ENCODE measurements around the gene WDFY4.

Gene WDFY4

DNA sequence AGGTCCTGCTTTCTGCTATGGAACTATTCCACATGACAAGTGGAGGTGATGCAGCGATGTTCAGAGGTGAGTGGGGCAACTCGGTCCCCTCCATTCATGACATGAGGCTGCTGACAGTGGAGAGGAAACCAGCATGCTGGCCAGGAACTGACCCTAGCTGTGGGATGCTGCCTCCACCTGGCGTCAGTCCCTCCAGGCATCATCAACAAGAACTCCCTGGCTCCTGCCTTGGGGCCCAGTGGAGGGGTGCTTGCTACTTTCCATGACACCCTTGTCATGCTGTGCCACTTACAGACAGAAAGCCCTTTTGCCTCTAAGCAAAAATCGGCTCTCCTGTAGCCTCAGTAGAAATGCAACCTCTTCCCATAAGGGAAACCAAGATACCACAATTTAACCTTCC lies 136.4 kb downstream of the WDFY4 start:
- no peak overlapping the region for H3K23ac ChIP-seq (ENCODE audit: low read depth, low read length, poor library complexity)
- H2BK12ac ChIP-seq (ENCODE audit: low read length): no peak overlapping the region

DNA sequence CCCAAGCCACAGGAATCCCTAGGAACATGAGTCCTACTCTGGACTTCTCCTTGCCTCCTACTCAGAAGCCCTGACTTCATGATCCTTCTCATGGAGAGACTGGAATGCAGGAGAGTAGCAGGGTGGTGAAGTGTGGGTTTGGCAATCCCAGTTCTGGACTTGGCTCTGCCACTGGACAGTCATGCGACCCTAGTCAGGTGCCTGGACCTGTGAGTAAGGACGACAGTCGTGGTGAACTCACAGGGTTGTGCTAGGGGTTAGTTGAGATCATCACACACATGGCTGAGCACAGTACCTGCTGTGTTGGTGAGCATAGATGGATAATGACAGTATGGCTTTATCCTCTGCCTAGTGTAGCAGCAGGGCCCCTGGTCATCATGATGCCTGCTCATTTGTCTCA lies 137.0 kb downstream of the WDFY4 start:
- Histone ChIP-seq H2BK12ac (ENCODE audit: low read length) (no peak overlapping the region), H3K79me1 (ENCODE audit: low read depth, low read length) (no peaks in the 10 kb centered on the region), H3K4ac (ENCODE audit: low read length) (no peak overlapping the region), H3K18ac (ENCODE audit: low read length) (no peak overlapping the region), H3K27ac (replicated peaks; ENCODE audit: low read length) (no peak overlapping the region), H4K91ac (ENCODE audit: low read depth, low read length, poor library complexity) (no peak overlapping the region), H3K36me3 (replicated peaks in 1 of 2; ENCODE audit: control insufficient read depth in 2 of 2, insufficient read depth in 2 of 2, low read length in 2 of 2) (no peaks in the 10 kb centered on the region), H3K4me3 (ENCODE audit: low read length in 2 of 2) (peak overlapping the region in 1 of 2 donors; percentile 14), H3K27me3 (ENCODE audit: control insufficient read depth in 3 of 3, insufficient read depth in 3 of 3, low read depth in 1 of 3, low read length in 3 of 3) (no peaks in the 10 kb centered on the region), H4K8ac (ENCODE audit: low read depth, low read length) (no peak overlapping the region), H2BK5ac (ENCODE audit: low read length) (no peak overlapping the region), H2AK5ac (ENCODE audit: low read depth, low read length) (no peak overlapping the region), H2BK120ac (ENCODE audit: low read depth, low read length) (no peak overlapping the region), H3K14ac (ENCODE audit: low read length) (no peak overlapping the region), H3K4me1 (ENCODE audit: control insufficient read depth in 2 of 2, insufficient read depth in 1 of 2, low read depth in 1 of 2, low read length in 2 of 2) (no peaks in the 10 kb centered on the region), H3K4me2 (ENCODE audit: insufficient read depth, low read length, poor library complexity, severe bottlenecking) (no peak overlapping the region), H3K9me3 (replicated peaks in 1 of 2; ENCODE audit: control insufficient read depth in 2 of 2, insufficient read depth in 1 of 2, low read depth in 1 of 2, low read length in 2 of 2) (peaks cover 0 to 2% of the 10 kb centered on the region in 2 donors), H3K23ac (ENCODE audit: low read depth, low read length, poor library complexity) (no peak overlapping the region), H2BK15ac (ENCODE audit: low read length) (no peak overlapping the region), H3K9ac (ENCODE audit: low read depth, low read length, poor library complexity) (no peak overlapping the region), H2AFZ (ENCODE audit: low read length) (no peak overlapping the region)
- WGBS, 2 donors (ENCODE audit: extremely low coverage in 2 of 2, insufficient read length in 2 of 2, insufficient replicate concordance in 1 of 2): no CpG with 5 or more reads among the region's 3 CpGs
- DNase-seq (ENCODE audit: low spot score): no peak

More for the DNA sequence above, 136.4 kb downstream of the WDFY4 start:
- Histone ChIP-seq H2BK120ac (ENCODE audit: low read depth, low read length) (no peak overlapping the region), H2BK5ac (ENCODE audit: low read length) (no peak overlapping the region), H3K27me3 (ENCODE audit: control insufficient read depth in 3 of 3, insufficient read depth in 3 of 3, low read depth in 1 of 3, low read length in 3 of 3) (no peaks in the 10 kb centered on the region), H4K91ac (ENCODE audit: low read depth, low read length, poor library complexity) (no peak overlapping the region), H3K36me3 (replicated peaks in 1 of 2; ENCODE audit: control insufficient read depth in 2 of 2, insufficient read depth in 2 of 2, low read length in 2 of 2) (no peaks in the 10 kb centered on the region), H3K4me1 (ENCODE audit: control insufficient read depth in 2 of 2, insufficient read depth in 1 of 2, low read depth in 1 of 2, low read length in 2 of 2) (no peaks in the 10 kb centered on the region), H3K4ac (ENCODE audit: low read length) (no peak overlapping the region), H3K4me2 (ENCODE audit: insufficient read depth, low read length, poor library complexity, severe bottlenecking) (no peak overlapping the region), H2AK5ac (ENCODE audit: low read depth, low read length) (no peak overlapping the region), H3K9ac (ENCODE audit: low read depth, low read length, poor library complexity) (no peak overlapping the region), H3K79me1 (ENCODE audit: low read depth, low read length) (no peaks in the 10 kb centered on the region), H3K18ac (ENCODE audit: low read length) (peak overlapping the region; percentile 77), H3K9me3 (replicated peaks in 1 of 2; ENCODE audit: control insufficient read depth in 2 of 2, insufficient read depth in 1 of 2, low read depth in 1 of 2, low read length in 2 of 2) (peaks cover 0 to 2% of the 10 kb centered on the region in 2 donors), H2BK15ac (ENCODE audit: low read length) (no peak overlapping the region), H2AFZ (ENCODE audit: low read length) (no peak overlapping the region), H4K8ac (ENCODE audit: low read depth, low read length) (no peak overlapping the region), H3K27ac (replicated peaks; ENCODE audit: low read length) (no peak overlapping the region), H3K4me3 (ENCODE audit: low read length in 2 of 2) (no peak overlapping the region), H3K14ac (ENCODE audit: low read length) (no peak overlapping the region)
- WGBS, 2 donors (ENCODE audit: extremely low coverage in 2 of 2, insufficient read length in 2 of 2, insufficient replicate concordance in 1 of 2): no CpG with 5 or more reads among the region's 4 CpGs
- DNase-seq (ENCODE audit: low spot score): no peak

- no peak overlapping the region for H3K23ac ChIP-seq (ENCODE audit: low read depth, low read length, poor library complexity)
- no peak overlapping the region for H2BK15ac ChIP-seq (ENCODE audit: low read length)
- H2AK5ac ChIP-seq (ENCODE audit: low read depth, low read length): no peak overlapping the region
- no peak overlapping the region for H3K14ac ChIP-seq (ENCODE audit: low read length)
- H3K4me1 ChIP-seq (ENCODE audit: control insufficient read depth in 2 of 2, insufficient read depth in 1 of 2, low read depth in 1 of 2, low read length in 2 of 2): no peaks in the 10 kb centered on the region
- H3K36me3 ChIP-seq (replicated peaks in 1 of 2; ENCODE audit: control insufficient read depth in 2 of 2, insufficient read depth in 2 of 2, low read length in 2 of 2): no peaks in the 10 kb centered on the region
- H3K4me3 ChIP-seq (ENCODE audit: low read length in 2 of 2): no peak overlapping the region
- H2BK12ac ChIP-seq (ENCODE audit: low read length): no peak overlapping the region
- no peak overlapping the region for H3K18ac ChIP-seq (ENCODE audit: low read length)
- H4K8ac ChIP-seq (ENCODE audit: low read depth, low read length): no peak overlapping the region
- no peak overlapping the region for H2BK120ac ChIP-seq (ENCODE audit: low read depth, low read length)
- no peak overlapping the region for H2AFZ ChIP-seq (ENCODE audit: low read length)
- H3K27me3 ChIP-seq (ENCODE audit: control insufficient read depth in 3 of 3, insufficient read depth in 3 of 3, low read depth in 1 of 3, low read length in 3 of 3): no peaks in the 10 kb centered on the region
- WGBS, 2 donors (ENCODE audit: extremely low coverage in 2 of 2, insufficient read length in 2 of 2, insufficient replicate concordance in 1 of 2): no CpG with 5 or more reads among the region's 2 CpGs
- no peak overlapping the region for H3K27ac ChIP-seq (replicated peaks; ENCODE audit: low read length)
- H3K4me2 ChIP-seq (ENCODE audit: insufficient read depth, low read length, poor library complexity, severe bottlenecking): no peak overlapping the region
- DNase-seq (ENCODE audit: low spot score): no peak
- H3K4ac ChIP-seq (ENCODE audit: low read length): no peak overlapping the region
- H4K91ac ChIP-seq (ENCODE audit: low read depth, low read length, poor library complexity): no peak overlapping the region
- no peaks in the 10 kb centered on the region for H3K79me1 ChIP-seq (ENCODE audit: low read depth, low read length)
- H3K9ac ChIP-seq (ENCODE audit: low read depth, low read length, poor library complexity): no peak overlapping the region
- no peak overlapping the region for H2BK5ac ChIP-seq (ENCODE audit: low read length)
- no peaks in the 10 kb centered on the region for H3K9me3 ChIP-seq (replicated peaks in 1 of 2; ENCODE audit: control insufficient read depth in 2 of 2, insufficient read depth in 1 of 2, low read depth in 1 of 2, low read length in 2 of 2)
These were observed 149.0 kb downstream of the WDFY4 start for GRCh38 chr10:48833674-48834073.

DNA sequence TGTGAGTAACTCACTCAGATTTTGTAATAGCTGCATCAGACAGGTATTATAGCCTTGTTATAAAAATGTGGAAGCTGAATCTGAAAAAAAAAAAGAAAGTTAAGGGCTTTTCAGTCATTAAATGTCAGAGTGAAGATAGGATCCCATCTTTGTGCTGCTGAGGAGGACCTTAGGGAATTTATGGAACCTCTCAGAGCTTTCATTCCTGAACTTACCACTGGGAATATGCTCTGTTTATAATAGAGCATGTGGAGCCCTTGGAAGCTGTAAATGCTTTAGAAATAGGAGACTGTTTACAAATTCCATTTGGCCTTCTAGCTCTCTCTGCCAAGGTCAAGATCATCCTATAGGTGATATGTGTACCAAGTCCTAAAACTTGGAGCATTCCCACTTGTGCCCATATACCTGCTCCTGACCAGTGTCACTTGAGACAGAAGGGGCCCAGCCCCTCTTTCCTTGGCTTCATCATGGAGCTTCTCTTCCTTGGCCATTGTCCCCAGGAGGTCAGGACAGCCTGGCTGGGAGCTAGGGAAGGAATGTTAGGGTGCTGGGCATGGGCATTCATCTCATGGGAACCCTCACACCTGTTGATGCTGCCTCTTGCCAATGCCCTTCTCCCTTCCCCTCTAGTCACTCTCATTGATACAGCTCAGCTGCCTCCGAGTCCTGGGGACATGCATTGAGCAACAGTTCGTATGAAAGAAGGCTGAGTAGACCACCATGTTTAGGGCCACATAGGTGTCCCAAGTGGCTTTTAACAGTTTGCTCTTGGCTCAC lies 149.7 kb downstream of the WDFY4 start:
- H2BK5ac ChIP-seq (ENCODE audit: low read length): no peak overlapping the region
- WGBS, 2 donors (ENCODE audit: extremely low coverage in 2 of 2, insufficient read length in 2 of 2, insufficient replicate concordance in 1 of 2): no CpG with 5 or more reads among the region's 2 CpGs
- no peak overlapping the region for H3K4me3 ChIP-seq (ENCODE audit: low read length in 2 of 2)
- H3K18ac ChIP-seq (ENCODE audit: low read length): no peak overlapping the region
- H3K27ac ChIP-seq (replicated peaks; ENCODE audit: low read length): no peak overlapping the region
- no peak overlapping the region for H3K4ac ChIP-seq (ENCODE audit: low read length)
- H4K8ac ChIP-seq (ENCODE audit: low read depth, low read length): no peak overlapping the region
- no peaks in the 10 kb centered on the region for H3K36me3 ChIP-seq (replicated peaks in 1 of 2; ENCODE audit: control insufficient read depth in 2 of 2, insufficient read depth in 2 of 2, low read length in 2 of 2)
- no peak overlapping the region for H3K14ac ChIP-seq (ENCODE audit: low read length)
- no peak overlapping the region for H3K4me2 ChIP-seq (ENCODE audit: insufficient read depth, low read length, poor library complexity, severe bottlenecking)
- peaks cover 0 to 2% of the 10 kb centered on the region in 2 donors for H3K4me1 ChIP-seq (ENCODE audit: control insufficient read depth in 2 of 2, insufficient read depth in 1 of 2, low read depth in 1 of 2, low read length in 2 of 2)
- no peak overlapping the region for H4K91ac ChIP-seq (ENCODE audit: low read depth, low read length, poor library complexity)
- H2BK15ac ChIP-seq (ENCODE audit: low read length): no peak overlapping the region
- no peak overlapping the region for H2BK12ac ChIP-seq (ENCODE audit: low read length)
- H2AK5ac ChIP-seq (ENCODE audit: low read depth, low read length): no peak overlapping the region
- H3K23ac ChIP-seq (ENCODE audit: low read depth, low read length, poor library complexity): no peak overlapping the region
- no peaks in the 10 kb centered on the region for H3K27me3 ChIP-seq (ENCODE audit: control insufficient read depth in 3 of 3, insufficient read depth in 3 of 3, low read depth in 1 of 3, low read length in 3 of 3)
- H3K9me3 ChIP-seq (replicated peaks in 1 of 2; ENCODE audit: control insufficient read depth in 2 of 2, insufficient read depth in 1 of 2, low read depth in 1 of 2, low read length in 2 of 2): no peaks in the 10 kb centered on the region
- DNase-seq (ENCODE audit: low spot score): no peak
- no peaks in the 10 kb centered on the region for H3K79me1 ChIP-seq (ENCODE audit: low read depth, low read length)
- no peak overlapping the region for H2BK120ac ChIP-seq (ENCODE audit: low read depth, low read length)
- H2AFZ ChIP-seq (ENCODE audit: low read length): no peak overlapping the region
- H3K9ac ChIP-seq (ENCODE audit: low read depth, low read length, poor library complexity): no peak overlapping the region
